ENCODE results near the gene AATK. TPM values are rescaled to one million over a fixed set of nuclear protein-coding genes. Genes with fewer than 3 reads are reported as not detected.

Gene AATK
- total and polyA plus RNA-seq, 9 of the 15 experiments (the other 6 are each of a cell fraction or from before 2014, with no cell fraction given), result 0.11 to 0.55 (median 0.38) TPM; not detected in 5

DNA sequence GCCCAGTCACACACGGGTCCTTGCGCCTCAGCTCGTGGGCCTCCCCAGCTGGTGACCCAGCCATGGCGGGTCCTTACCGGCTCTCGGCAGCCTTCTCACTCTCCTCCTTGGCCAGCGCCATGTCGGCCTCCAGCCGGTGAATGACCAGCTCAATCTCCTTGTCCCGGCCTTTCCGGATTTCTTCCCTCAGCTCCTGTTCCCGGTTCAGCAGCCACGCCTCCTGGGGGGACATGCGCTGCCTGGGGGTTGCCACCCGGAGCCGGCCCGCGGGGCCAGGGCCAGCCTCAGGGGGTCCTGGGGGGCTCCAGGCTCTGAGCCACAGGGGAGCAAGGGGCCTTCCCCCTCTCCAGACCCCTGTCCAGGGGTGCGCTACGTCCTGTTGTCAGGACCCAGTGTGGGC is 25.1 kb upstream of the AATK start:
- H3K9ac ChIP-seq (ENCODE audit: insufficient read depth in 1 of 2, low read depth in 2 of 2, low read length in 2 of 2), result no peak overlapping the region
- no peaks in the 10 kb centered on the region for H3K9me1 ChIP-seq (ENCODE audit: control insufficient read depth, insufficient read depth, low read length)
- FAIRE-seq (no peak), ATAC-seq (no peak), DNase-seq (ENCODE audit: extremely low read depth in 1 of 4, low spot score in 3 of 4) (no peak)
- BruUV-seq (replicated peaks), result no TSS peak
- H3K36me3 ChIP-seq (ENCODE audit: control insufficient read depth, insufficient read depth, low read length), result peaks cover 2% of the 10 kb centered on the region; the same call in 1 of the 3 replicates
- H4K20me1 ChIP-seq (replicated peaks; ENCODE audit: control insufficient read depth, insufficient read depth, low read length), result no peaks in the 10 kb centered on the region
- ChIA-PET POLR2A (interaction anchor here (0.7 to 1.3 kb wide), 2 partner anchors 10 to 42 kb away, joined by 3 read pairs; no protein-coding TSS in a partner anchor), CTCF (ENCODE audit: low intra/inter-chr PET ratio) (no interaction called here)
- intact Hi-C loops (cut with micrococcal nuclease) (no loop called here), in situ Hi-C loops (cut with MboI) (no loop called here)
- H3K27ac ChIP-seq (ENCODE audit: extremely low read depth, low read depth, low read length), result no peak overlapping the region
- TF ChIP-seq NFYB (IDR thresholded peaks at IDR 0.05; ENCODE audit: extremely low read depth, insufficient read length), result no peak
- TF ChIP-seq, protein P1, sequence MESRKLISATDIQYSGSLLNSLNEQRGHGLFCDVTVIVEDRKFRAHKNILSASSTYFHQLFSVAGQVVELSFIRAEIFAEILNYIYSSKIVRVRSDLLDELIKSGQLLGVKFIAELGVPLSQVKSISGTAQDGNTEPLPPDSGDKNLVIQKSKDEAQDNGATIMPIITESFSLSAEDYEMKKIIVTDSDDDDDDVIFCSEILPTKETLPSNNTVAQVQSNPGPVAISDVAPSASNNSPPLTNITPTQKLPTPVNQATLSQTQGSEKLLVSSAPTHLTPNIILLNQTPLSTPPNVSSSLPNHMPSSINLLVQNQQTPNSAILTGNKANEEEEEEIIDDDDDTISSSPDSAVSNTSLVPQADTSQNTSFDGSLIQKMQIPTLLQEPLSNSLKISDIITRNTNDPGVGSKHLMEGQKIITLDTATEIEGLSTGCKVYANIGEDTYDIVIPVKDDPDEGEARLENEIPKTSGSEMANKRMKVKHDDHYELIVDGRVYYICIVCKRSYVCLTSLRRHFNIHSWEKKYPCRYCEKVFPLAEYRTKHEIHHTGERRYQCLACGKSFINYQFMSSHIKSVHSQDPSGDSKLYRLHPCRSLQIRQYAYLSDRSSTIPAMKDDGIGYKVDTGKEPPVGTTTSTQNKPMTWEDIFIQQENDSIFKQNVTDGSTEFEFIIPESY (CRISPR knock-in tag; IDR thresholded peaks at IDR 0.05), result peak; percentile 64; the same call in 1 of the 2 replicates
- no peaks in the 10 kb centered on the region for H3K9me3 ChIP-seq (replicated peaks; ENCODE audit: control insufficient read depth, insufficient read depth, low read depth, low read length)
- H2AFZ ChIP-seq (ENCODE audit: low read depth, low read length), result no peak overlapping the region
- no peaks in the 10 kb centered on the region for H3K27me3 ChIP-seq (ENCODE audit: control insufficient read depth in 2 of 2, insufficient read depth in 2 of 2, low read length in 2 of 2)
- H3K4me1 ChIP-seq (replicated peaks in 1 of 2; ENCODE audit: control insufficient read depth in 2 of 2, insufficient read depth in 2 of 2, low read length in 2 of 2), result peaks cover 10 to 78% of the 10 kb centered on the region in 2 experiments
- WGBS (ENCODE audit: insufficient coverage, low coverage, missing lambda C conversion rate), result 78% methylated on average over 14 of the region's 20 CpGs
- no peak overlapping the region for H3K4me2 ChIP-seq (ENCODE audit: insufficient read depth, low read length)
- H3K4me3 ChIP-seq, result no peak overlapping the region
- no peaks in the 10 kb centered on the region for H3K79me2 ChIP-seq (ENCODE audit: control insufficient read depth, insufficient read depth, low read length)

DNA sequence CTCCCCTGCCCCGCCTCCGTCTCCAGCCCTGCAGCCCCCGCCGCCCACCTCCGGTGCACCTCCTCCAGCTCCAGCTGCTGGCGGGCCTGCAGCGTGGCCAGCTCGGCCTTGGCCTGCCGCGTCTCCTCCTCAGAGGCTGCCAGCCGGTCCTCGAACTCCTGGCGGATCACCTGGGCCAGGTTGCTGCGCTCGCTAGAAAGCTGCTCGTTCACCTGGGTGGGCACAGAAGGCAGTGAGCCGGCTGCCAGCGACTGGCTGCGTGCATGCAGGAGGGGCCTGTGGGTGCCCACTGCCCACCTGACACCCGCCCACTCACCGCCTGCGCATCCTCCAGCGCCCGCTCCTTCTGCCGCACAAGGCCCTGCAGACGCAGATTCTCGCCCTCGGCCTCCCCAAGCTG is 24.6 kb upstream of the AATK start:
- in situ Hi-C loops (cut with MboI), result no loop called here
- WGBS (ENCODE audit: insufficient coverage, low coverage, missing lambda C conversion rate), result 79% methylated on average over 15 of the region's 28 CpGs
- FAIRE-seq (no peak), DNase-seq (ENCODE audit: extremely low read depth in 1 of 4, low spot score in 3 of 4) (no peak), ATAC-seq (no peak)
- Histone ChIP-seq H3K9me1 (ENCODE audit: control insufficient read depth, insufficient read depth, low read length) (no peaks in the 10 kb centered on the region), H3K27me3 (ENCODE audit: control insufficient read depth in 2 of 2, insufficient read depth in 2 of 2, low read length in 2 of 2) (no peaks in the 10 kb centered on the region), H3K27ac (ENCODE audit: extremely low read depth, low read depth, low read length) (no peak overlapping the region), H3K9ac (ENCODE audit: insufficient read depth in 1 of 2, low read depth in 2 of 2, low read length in 2 of 2) (no peak overlapping the region), H3K4me3 (no peak overlapping the region), H3K4me1 (replicated peaks in 1 of 2; ENCODE audit: control insufficient read depth in 2 of 2, insufficient read depth in 2 of 2, low read length in 2 of 2) (peaks cover 10 to 81% of the 10 kb centered on the region in 2 experiments), H3K9me3 (replicated peaks; ENCODE audit: control insufficient read depth, insufficient read depth, low read depth, low read length) (no peaks in the 10 kb centered on the region), H3K79me2 (ENCODE audit: control insufficient read depth, insufficient read depth, low read length) (no peaks in the 10 kb centered on the region), H3K4me2 (ENCODE audit: insufficient read depth, low read length) (no peak overlapping the region), H4K20me1 (replicated peaks; ENCODE audit: control insufficient read depth, insufficient read depth, low read length) (no peaks in the 10 kb centered on the region), H2AFZ (ENCODE audit: low read depth, low read length) (no peak overlapping the region), H3K36me3 (ENCODE audit: control insufficient read depth, insufficient read depth, low read length) (peaks cover 2% of the 10 kb centered on the region; the same call in 1 of the 3 replicates)
- TF ChIP-seq HSF4 (CRISPR knock-in tag; IDR thresholded peaks at IDR 0.05; ENCODE audit: borderline replicate concordance) (no peak), EGR1 (conservative IDR thresholded peaks at IDR 0.05) (0 out of 2 replicates have a peak, but pooled peaks have one; percentile 11), XRCC5 (IDR thresholded peaks at IDR 0.05; ENCODE audit: low read depth, low read length) (0 out of 2 replicates have a peak, but pooled peaks have one; percentile 23)
- CTCF ChIA-PET (ENCODE audit: low intra/inter-chr PET ratio), result no interaction called here
- POLR2A ChIA-PET, result interaction anchor here (1.3 kb wide), 1 partner anchor 10 kb away, joined by 3 read pairs; no protein-coding TSS in a partner anchor
- intact Hi-C loops (cut with micrococcal nuclease), result no loop called here
- BruUV-seq (replicated peaks), result no TSS peak
